ENCODE data around the gene COQ8A. TPM values are rescaled to one million over a fixed set of nuclear protein-coding genes. Genes with fewer than 3 reads are reported as not detected.

Gene COQ8A
- polyA plus RNA-seq, 1 of the 3 experiments (the other 2 are of a cell fraction), result 11.8 TPM

- Histone ChIP-seq H4K20me1 (ENCODE audit: insufficient read depth) (no peaks in the 10 kb centered on the region), H3K9me2 (no peaks in the 10 kb centered on the region), H2AFZ (ENCODE audit: low read depth) (no peak overlapping the region), H3K79me2 (ENCODE audit: insufficient read depth) (no peaks in the 10 kb centered on the region), H3K36me3 (replicated peaks in 1 of 2; ENCODE audit: control insufficient read depth in 1 of 2, insufficient read depth in 2 of 2, low read length in 1 of 2) (peaks cover 0 to 4% of the 10 kb centered on the region in 2 experiments), H3F3A (replicated peaks; ENCODE audit: insufficient read depth) (no peaks in the 10 kb centered on the region), H3K27ac (ENCODE audit: low read depth in 2 of 2, low read length in 1 of 2) (no peak overlapping the region), H3K4me1 (ENCODE audit: control insufficient read depth in 1 of 2, insufficient read depth in 2 of 2, low read depth in 1 of 2, low read length in 1 of 2) (no peaks in the 10 kb centered on the region; a peak in 1 of 4 replicates), H3K4me2 (no peak overlapping the region), H3K9ac (no peak overlapping the region), H3K4me3 (ENCODE audit: low read depth in 2 of 2, low read length in 1 of 2) (no peak overlapping the region), H3K27me3 (ENCODE audit: insufficient read depth) (no peaks in the 10 kb centered on the region), H3K9me3 (no peaks in the 10 kb centered on the region)
- ChIA-PET CTCF (no interaction called here), POLR2A (no interaction called here)
- TF ChIP-seq MAX (IDR thresholded peaks at IDR 0.05; ENCODE audit: low read depth), result no peak
- no peak for TF ChIP-seq RAD21 (IDR thresholded peaks at IDR 0.05; ENCODE audit: low read length)
- TF ChIP-seq TAF1 (IDR thresholded peaks at IDR 0.05; ENCODE audit: borderline replicate concordance, low read depth, low read length), result no peak
- no peak for TF ChIP-seq TEAD4 (IDR thresholded peaks at IDR 0.05; ENCODE audit: borderline replicate concordance, insufficient read depth)
- TF ChIP-seq ELF1 (IDR thresholded peaks at IDR 0.05), result no peak
- TF ChIP-seq FOXJ3 (CRISPR knock-in tag; IDR thresholded peaks at IDR 0.05), result no peak
- no peak for TF ChIP-seq USF2 (IDR thresholded peaks at IDR 0.05; ENCODE audit: borderline replicate concordance, low read depth, low read length)
- no peak for TF ChIP-seq GABPA (IDR thresholded peaks at IDR 0.05; ENCODE audit: low read depth)
- TF ChIP-seq RCOR1 (IDR thresholded peaks at IDR 0.05; ENCODE audit: low read length), result no peak
- TF ChIP-seq NFIC (IDR thresholded peaks at IDR 0.05; ENCODE audit: borderline replicate concordance), result no peak
- TF ChIP-seq ZBTB33 (IDR thresholded peaks at IDR 0.05; ENCODE audit: borderline replicate concordance, low read depth), result no peak
- no peak for TF ChIP-seq RFX5 (IDR thresholded peaks at IDR 0.05; ENCODE audit: low read length)
- no peak for TF ChIP-seq NRF1 (IDR thresholded peaks at IDR 0.05; ENCODE audit: low read depth, low read length)
- TF ChIP-seq, protein P1, sequence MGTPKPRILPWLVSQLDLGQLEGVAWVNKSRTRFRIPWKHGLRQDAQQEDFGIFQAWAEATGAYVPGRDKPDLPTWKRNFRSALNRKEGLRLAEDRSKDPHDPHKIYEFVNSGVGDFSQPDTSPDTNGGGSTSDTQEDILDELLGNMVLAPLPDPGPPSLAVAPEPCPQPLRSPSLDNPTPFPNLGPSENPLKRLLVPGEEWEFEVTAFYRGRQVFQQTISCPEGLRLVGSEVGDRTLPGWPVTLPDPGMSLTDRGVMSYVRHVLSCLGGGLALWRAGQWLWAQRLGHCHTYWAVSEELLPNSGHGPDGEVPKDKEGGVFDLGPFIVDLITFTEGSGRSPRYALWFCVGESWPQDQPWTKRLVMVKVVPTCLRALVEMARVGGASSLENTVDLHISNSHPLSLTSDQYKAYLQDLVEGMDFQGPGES (IDR thresholded peaks at IDR 0.05; ENCODE audit: low read depth, low read length), result no peak
- TF ChIP-seq MEF2A (IDR thresholded peaks at IDR 0.05; ENCODE audit: borderline replicate concordance, low read depth), result no peak
- no peak for TF ChIP-seq SMC3 (IDR thresholded peaks at IDR 0.05; ENCODE audit: low read depth, low read length)
- no peak for TF ChIP-seq JUND (IDR thresholded peaks at IDR 0.05)
- no peak for DNase-seq
- WGBS (ENCODE audit: low lambda C conversion rate), result 91% methylated on average over 4 of the region's 4 CpGs
These were observed 38.7 kb upstream of the COQ8A start for GRCh38 chr1:226901421-226901820.
